H9 (cell line): Measurements from ENCODE around the gene GRID1. TPM values are rescaled to one million over a fixed set of nuclear protein-coding genes. Genes with fewer than 3 reads are reported as not detected.

Experiments
- DNase-seq: peaks from one replicate; pipeline ENCODE4 v3.0.0-alpha.2; 2017
- H2AFZ ChIP-seq: one replicate; pipeline ENCODE4 v1.6.1; 2013; ENCODE audit warnings: mild to moderate bottlenecking, low read length, control low read depth, moderate library complexity
- H2AK5ac ChIP-seq: 2 replicates; pipeline ENCODE4 v1.6.1; 2013; ENCODE audit warnings: low read length, control low read depth, mixed read lengths; ENCODE audit not compliant: insufficient read length
- H2BK120ac ChIP-seq: one replicate; pipeline ENCODE4 v1.6.1; 2013; ENCODE audit warnings: low read depth, mild to moderate bottlenecking, low read length, control low read depth, inconsistent platforms; ENCODE audit not compliant: poor library complexity, severe bottlenecking
- H2BK12ac ChIP-seq: 2 replicates; pipeline ENCODE4 v1.6.1; 2013; ENCODE audit warnings: low read length, control low read depth, mixed read lengths, low read depth; ENCODE audit not compliant: insufficient read length
- H2BK15ac ChIP-seq: 2 replicates; pipeline ENCODE4 v1.6.1; 2013; ENCODE audit warnings: low read depth, low read length, control low read depth
- H2BK20ac ChIP-seq: one replicate; pipeline ENCODE4 v1.6.1; 2013; ENCODE audit warnings: low read depth, mild to moderate bottlenecking, low read length, control low read depth, inconsistent platforms; ENCODE audit not compliant: poor library complexity, severe bottlenecking
- H2BK5ac ChIP-seq: 2 replicates; pipeline ENCODE4 v1.6.1; 2013; ENCODE audit warnings: low read length, control low read depth, mixed read lengths; ENCODE audit not compliant: insufficient read length
- H3K14ac ChIP-seq: 2 replicates; pipeline ENCODE4 v1.6.1; 2013; ENCODE audit warnings: low read length, control low read depth; ENCODE audit not compliant: insufficient read depth
- H3K18ac ChIP-seq: 2 replicates; pipeline ENCODE4 v1.6.1; 2013; ENCODE audit warnings: low read depth, mild to moderate bottlenecking, mixed read lengths, low read length, control low read depth; ENCODE audit not compliant: insufficient read length
- H3K23ac ChIP-seq: 2 replicates; pipeline ENCODE4 v1.6.1; 2013; ENCODE audit warnings: low read length, control low read depth, mixed read lengths, low read depth; ENCODE audit not compliant: insufficient read length
- H3K23me2 ChIP-seq: 2 replicates; pipeline ENCODE4 v1.6.1; 2013; ENCODE audit warnings: low read depth, mild to moderate bottlenecking, mixed read lengths, low read length, control low read depth; ENCODE audit not compliant: insufficient read length, poor library complexity, severe bottlenecking
- H3K27ac ChIP-seq: 2 replicates; pipeline ENCODE4 v1.5.1; 2013; ENCODE audit warnings: low read length, control low read depth, mixed read lengths, low read depth; ENCODE audit not compliant: insufficient read length
- H3K27me3 ChIP-seq: 2 replicates; pipeline ENCODE4 v1.6.1; 2013; ENCODE audit warnings: low read length, control low read depth, inconsistent platforms; ENCODE audit not compliant: insufficient read depth
- H3K4ac ChIP-seq: 2 replicates; pipeline ENCODE4 v1.6.1; 2013; ENCODE audit warnings: low read depth, mild to moderate bottlenecking, control low read depth, inconsistent platforms, low read length, moderate library complexity
- H3K4me1 ChIP-seq: 2 replicates; pipeline ENCODE4 v1.6.1; 2013; ENCODE audit warnings: low read length, control low read depth, inconsistent platforms; ENCODE audit not compliant: insufficient read depth
- H3K4me2 ChIP-seq: 2 replicates; pipeline ENCODE4 v1.6.1; 2013; ENCODE audit warnings: low read length, control low read depth, mixed read lengths; ENCODE audit not compliant: insufficient read length, insufficient read depth
- H3K56ac ChIP-seq: 2 replicates; pipeline ENCODE4 v1.6.1; 2013; ENCODE audit warnings: low read depth, mild to moderate bottlenecking, mixed read lengths, low read length, control low read depth; ENCODE audit not compliant: insufficient read length
- H3K79me1 ChIP-seq: 2 replicates; pipeline ENCODE4 v1.6.1; 2013; ENCODE audit warnings: low read depth, mild to moderate bottlenecking, moderate library complexity, low read length, control low read depth, inconsistent platforms; ENCODE audit not compliant: insufficient read depth, poor library complexity, severe bottlenecking
- H3K79me2 ChIP-seq: 2 replicates; pipeline ENCODE4 v1.6.1; 2013; ENCODE audit warnings: low read length, control low read depth, inconsistent platforms; ENCODE audit not compliant: insufficient read depth
- H3K9ac ChIP-seq: 2 replicates; pipeline ENCODE4 v1.6.1; 2013; ENCODE audit warnings: low read length, control low read depth, mixed read lengths; ENCODE audit not compliant: insufficient read length; ENCODE audit errors: extremely low read depth
- H3K9me3 ChIP-seq: one replicate; pipeline ENCODE4 v1.6.1; 2013; ENCODE audit warnings: low read depth, low read length, inconsistent platforms; ENCODE audit not compliant: control insufficient read depth
- H3T11ph ChIP-seq: one replicate; pipeline ENCODE4 v1.6.1; 2013; ENCODE audit warnings: mild to moderate bottlenecking, low read length, control low read depth, inconsistent platforms
- H4K20me1 ChIP-seq: one replicate; pipeline ENCODE4 v1.6.1; 2013; ENCODE audit not compliant: control insufficient read depth, insufficient read length, insufficient read depth
- H4K5ac ChIP-seq: 2 replicates; pipeline ENCODE4 v1.6.1; 2013; ENCODE audit warnings: low read depth, mild to moderate bottlenecking, mixed read lengths, low read length, control low read depth; ENCODE audit not compliant: insufficient read length
- H4K8ac ChIP-seq: replicated peaks from 2 replicates; pipeline ENCODE4 v1.6.1; 2013; ENCODE audit warnings: low read length, control low read depth, mixed read lengths, low read depth; ENCODE audit not compliant: insufficient read length
- H4K91ac ChIP-seq: 2 replicates; pipeline ENCODE4 v1.6.1; 2013; ENCODE audit warnings: low read depth, mild to moderate bottlenecking, moderate library complexity, mixed read lengths, low read length, control low read depth; ENCODE audit not compliant: insufficient read length
- H3K27ac Mint-ChIP-seq, 3 experiments: 2 replicates in 2 of 3; 3 replicates in 1 of 3; pipeline ENCODE4 v1.8.0; 2020 to 2021; ENCODE audit warnings: mixed read lengths in 3 of 3, mild to moderate bottlenecking in 1 of 3, moderate library complexity in 1 of 3
- H3K27me3 Mint-ChIP-seq: 2 replicates; pipeline ENCODE4 v1.8.0; 2021; ENCODE audit warnings: low read depth, mild to moderate bottlenecking, moderate library complexity, mixed read lengths
- H3K36me3 Mint-ChIP-seq, 3 experiments: 2 replicates in 2 of 3; 3 replicates in 1 of 3; pipeline ENCODE4 v1.8.0; 2020 to 2021; ENCODE audit warnings: low read depth in 3 of 3, mixed read lengths in 3 of 3; ENCODE audit not compliant: insufficient read depth in 1 of 3
- H3K4me1 Mint-ChIP-seq, 2 experiments: 2 replicates each; pipeline ENCODE4 v1.8.0; 2020; ENCODE audit warnings: mixed read lengths in 2 of 2
- H3K4me3 Mint-ChIP-seq, 2 experiments: 2 replicates in 1 of 2; 3 replicates in 1 of 2; pipeline ENCODE4 v1.8.0; 2020 to 2021; ENCODE audit warnings: mild to moderate bottlenecking in 2 of 2, mixed read lengths in 2 of 2, moderate library complexity in 1 of 2
- H3K9me3 Mint-ChIP-seq, 2 experiments: 2 replicates in 1 of 2; 3 replicates in 1 of 2; pipeline ENCODE4 v1.8.0; 2020; ENCODE audit warnings: mild to moderate bottlenecking in 2 of 2, mixed read lengths in 2 of 2, moderate library complexity in 1 of 2
- WGBS: extraction: QIAGEN DNeasy Blood & Tissue Kit; methylation state at CpG from one replicate; pipeline ENCODE4 v1.1.7; 2013; ENCODE audit warnings: missing lambda C conversion rate, low lambda C conversion rate, mixed read lengths; ENCODE audit not compliant: insufficient read length; ENCODE audit errors: extremely low coverage; 5-methylcytosine and 5-hydroxymethylcytosine counted together
- total RNA-seq: library from RNA; stranded (reverse); gene quantifications from 2 replicates; pipeline ENCODE4 v1.2.1, GENCODE V29; 2021
- TF ChIP-seq, protein P1 (sequence below): fragments of 200-600 bp; sonication (generic); conservative IDR thresholded peaks from 3 replicates; pipeline ENCODE4 v1.8.0; 2021; ENCODE audit warnings: antibody characterized with exemption, mild to moderate bottlenecking

Gene GRID1
- total RNA-seq, 1 experiment from 2014 or later, result 0.35 TPM

DNA sequence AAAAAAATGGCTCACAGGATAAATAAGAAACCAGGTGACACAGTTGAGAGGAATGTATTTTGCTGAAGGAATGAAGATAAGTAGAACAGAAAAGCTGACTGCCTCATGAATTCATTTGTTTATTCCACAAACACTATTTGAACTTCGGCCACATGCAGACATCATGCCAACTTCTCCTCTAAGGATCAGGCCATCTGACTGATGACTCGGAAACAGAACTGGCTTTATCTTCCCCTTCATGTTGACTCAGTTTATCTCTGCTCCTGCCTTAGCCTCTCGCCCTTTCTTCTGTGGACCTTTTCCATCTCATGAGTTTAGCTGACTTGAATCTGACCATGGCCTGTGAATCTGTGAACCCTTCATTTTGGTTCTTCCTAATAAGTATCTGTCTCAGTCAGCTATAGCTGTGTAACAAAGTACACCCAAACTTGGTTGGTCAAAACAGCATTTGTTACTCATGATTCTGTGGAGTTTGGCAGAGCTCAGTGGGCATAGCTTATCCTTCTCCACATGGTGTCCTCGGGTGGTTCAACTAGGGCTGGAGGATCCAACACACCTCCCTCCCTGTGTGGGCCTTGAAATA, 44.0 kb upstream of the GRID1 start:
- no CpG with 5 or more reads among the region's 4 CpGs for WGBS
- no peak overlapping the region for H3K27ac ChIP-seq
- H3K23me2 ChIP-seq, result no peaks in the 10 kb centered on the region
- H2AFZ ChIP-seq, result no peak overlapping the region
- no peak overlapping the region for H3K9ac ChIP-seq
- no peak overlapping the region for H4K91ac ChIP-seq
- Mint-ChIP-seq H3K27me3 (no peaks in the 10 kb centered on the region; the same call in 1 of the 2 replicates), H3K9me3 (peaks cover 0 to 2% of the 10 kb centered on the region in 2 experiments; a peak in 2 of 5 replicates), H3K27ac (no peak overlapping the region), H3K4me1 (peaks cover 0 to 2% of the 10 kb centered on the region in 2 experiments; a peak in 2 of 4 replicates), H3K36me3 (peaks cover 0 to under 1% (median 0%) of the 10 kb centered on the region in 3 experiments; a peak in 1 of 7 replicates), H3K4me3 (no peak overlapping the region)
- no peaks in the 10 kb centered on the region for H3K79me2 ChIP-seq
- no peak overlapping the region for H3K14ac ChIP-seq
- H3K9me3 ChIP-seq, result no peaks in the 10 kb centered on the region
- no peak overlapping the region for H2AK5ac ChIP-seq
- no peaks in the 10 kb centered on the region for H3K27me3 ChIP-seq
- H4K8ac ChIP-seq, result no peak overlapping the region
- H4K20me1 ChIP-seq, result no peaks in the 10 kb centered on the region
- H3K18ac ChIP-seq, result no peak overlapping the region
- H3K79me1 ChIP-seq, result no peaks in the 10 kb centered on the region
- TF ChIP-seq, protein P1, sequence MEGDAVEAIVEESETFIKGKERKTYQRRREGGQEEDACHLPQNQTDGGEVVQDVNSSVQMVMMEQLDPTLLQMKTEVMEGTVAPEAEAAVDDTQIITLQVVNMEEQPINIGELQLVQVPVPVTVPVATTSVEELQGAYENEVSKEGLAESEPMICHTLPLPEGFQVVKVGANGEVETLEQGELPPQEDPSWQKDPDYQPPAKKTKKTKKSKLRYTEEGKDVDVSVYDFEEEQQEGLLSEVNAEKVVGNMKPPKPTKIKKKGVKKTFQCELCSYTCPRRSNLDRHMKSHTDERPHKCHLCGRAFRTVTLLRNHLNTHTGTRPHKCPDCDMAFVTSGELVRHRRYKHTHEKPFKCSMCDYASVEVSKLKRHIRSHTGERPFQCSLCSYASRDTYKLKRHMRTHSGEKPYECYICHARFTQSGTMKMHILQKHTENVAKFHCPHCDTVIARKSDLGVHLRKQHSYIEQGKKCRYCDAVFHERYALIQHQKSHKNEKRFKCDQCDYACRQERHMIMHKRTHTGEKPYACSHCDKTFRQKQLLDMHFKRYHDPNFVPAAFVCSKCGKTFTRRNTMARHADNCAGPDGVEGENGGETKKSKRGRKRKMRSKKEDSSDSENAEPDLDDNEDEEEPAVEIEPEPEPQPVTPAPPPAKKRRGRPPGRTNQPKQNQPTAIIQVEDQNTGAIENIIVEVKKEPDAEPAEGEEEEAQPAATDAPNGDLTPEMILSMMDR, result no peak
- H3K56ac ChIP-seq, result no peak overlapping the region
- H2BK120ac ChIP-seq, result no peak overlapping the region
- no peaks in the 10 kb centered on the region for H3K4me1 ChIP-seq
- H3K4ac ChIP-seq, result no peak overlapping the region
- H2BK20ac ChIP-seq, result no peak overlapping the region
- no peak overlapping the region for H3K4me2 ChIP-seq
- no peak overlapping the region for H3K23ac ChIP-seq
- H4K5ac ChIP-seq, result no peak overlapping the region
- H3T11ph ChIP-seq, result no peak overlapping the region
- H2BK5ac ChIP-seq, result no peak overlapping the region
- DNase-seq, result no peak
- no peak overlapping the region for H2BK12ac ChIP-seq
- H2BK15ac ChIP-seq, result no peak overlapping the region
